Endothelial cell of coronary artery (primary cell): Measurements from ENCODE around the gene IL2RG. TPM values are rescaled to one million over a fixed set of nuclear protein-coding genes. Genes with fewer than 3 reads are reported as not detected.

Experiments
- total RNA-seq: library from RNA; depleted of rRNA; stranded (reverse); fragments of >200 nt; gene quantifications from 2 replicates; pipeline ENCODE4 v1.2.3, GENCODE V29; 2014

Gene IL2RG
- total RNA-seq, result not detected in 2 replicates

GRCh38 chrX:71111141-71111843 lies at the start of gene IL2RG:
IL2RG (minus strand) TSS chrX:71111577; CDS start chrX:71111539, 38 bp downstream.

GRCh38 chrX:71144651-71145050 lies 33.3 kb upstream of the IL2RG start, which contains the start of gene NLGN3:
NLGN3 (plus strand) TSS chrX:71144841; CDS start chrX:71147750, 2,909 bp downstream.

GRCh38 chrX:71118032-71118984 lies 6.9 kb upstream of the IL2RG start, which contains the start of gene MED12:
MED12 (plus strand) TSS chrX:71118596; CDS start chrX:71118755, 159 bp downstream.

GRCh38 chrX:71106427-71106826 lies 5.0 kb downstream of the IL2RG start, which contains the start of gene CXorf65:
CXorf65 (minus strand) TSS chrX:71106740; CDS start chrX:71106556, 184 bp downstream.

GRCh38 chrX:71095555-71095980 lies 15.8 kb downstream of the IL2RG start, which contains the start of gene FOXO4:
FOXO4 (plus strand) TSS chrX:71095851; CDS start chrX:71096529, 678 bp downstream.

GRCh38 chrX:71068044-71068918 lies 43.1 kb downstream of the IL2RG start, which contains the start of gene SNX12:
SNX12 (minus strand) TSS chrX:71068334; CDS start chrX:71068306, 28 bp downstream.

Other genes starting within 250 kb of the IL2RG start
- not detected in 2 replicates for gene TEX11, start 202.9 kb downstream of the IL2RG start, total RNA-seq
- not detected in 2 replicates for gene SLC7A3, start 180.5 kb downstream of the IL2RG start, total RNA-seq
- gene SNX12, start 43.2 kb downstream of the IL2RG start, total RNA-seq, result 68.5 and 80.8 TPM in 2 replicates
- 4.5 and 5.3 TPM in 2 replicates for gene FOXO4, start 15.7 kb downstream of the IL2RG start, total RNA-seq
- gene CXorf65, start 4.8 kb downstream of the IL2RG start, total RNA-seq, result not detected in 2 replicates
- 38.7 and 43.4 TPM in 2 replicates for gene MED12, start 7.0 kb upstream of the IL2RG start, total RNA-seq
- gene NLGN3, start 33.3 kb upstream of the IL2RG start, total RNA-seq, result 0.09 TPM in 2 replicates
- not detected in 2 replicates for gene GJB1, start 111.6 kb upstream of the IL2RG start, total RNA-seq
- 10.4 and 10.5 TPM in 2 replicates for gene ZMYM3, start 142.6 kb upstream of the IL2RG start, total RNA-seq
- gene NONO, start 172.1 kb upstream of the IL2RG start, total RNA-seq, result 436 and 523 TPM in 2 replicates
- gene ITGB1BP2, start 190.2 kb upstream of the IL2RG start, total RNA-seq, result 1.5 and 2.1 TPM in 2 replicates